H1 (cell line): Measurements from ENCODE around the gene TMOD4. TPM values are rescaled to one million over a fixed set of nuclear protein-coding genes. Genes with fewer than 3 reads are reported as not detected.

Experiments used
- CTCF ChIA-PET: fragments of 300-600 bp; sonication (Branson Sonifier 250); formaldehyde crosslinking; loops from one replicate; lab custom pipeline; 2021; ENCODE audit not compliant: partially characterized antibody; lab: Charles Lee
- POLR2A ChIA-PET: fragments of 300-600 bp; sonication (Branson Sonifier 250); formaldehyde crosslinking; loops from one replicate; lab custom pipeline; 2021; ENCODE audit warnings: inconsistent platforms; ENCODE audit not compliant: partially characterized antibody; lab: Charles Lee
- DNase-seq, 2 experiments: peaks; one replicate each; pipeline versions ENCODE4 v3.0.0 to v3.0.0-alpha.2; 2010 to 2022; ENCODE audit warnings: low spot score in 2 of 2, low read depth in 1 of 2, mixed read lengths in 1 of 2
- FAIRE-seq: peaks from 2 replicates; lab custom pipeline; 2011; peaks lifted over from hg19 to GRCh38; lab: Jason Lieb, UNC
- H2AFZ ChIP-seq: 2 replicates; pipeline ENCODE4 v1.8.1; 2012; ENCODE audit warnings: low read length, inconsistent platforms
- H2AK5ac ChIP-seq: 2 replicates; pipeline ENCODE4 v1.6.1; 2013; ENCODE audit warnings: low read depth, low read length
- H2BK120ac ChIP-seq: replicated peaks from 2 replicates; pipeline ENCODE3; 2013; ENCODE audit warnings: low read depth, low read length, inconsistent platforms
- H2BK12ac ChIP-seq: 2 replicates; pipeline ENCODE4 v1.6.1; 2013; ENCODE audit warnings: low read depth, low read length
- H2BK15ac ChIP-seq: 2 replicates; pipeline ENCODE4 v1.6.1; 2013; ENCODE audit warnings: low read length
- H2BK20ac ChIP-seq: 2 replicates; pipeline ENCODE4 v1.6.1; 2013; ENCODE audit warnings: low read length
- H2BK5ac ChIP-seq: 2 replicates; pipeline ENCODE4 v1.6.1; 2013; ENCODE audit warnings: low read depth, low read length
- H3K14ac ChIP-seq: 2 replicates; pipeline ENCODE4 v1.6.1; 2013; ENCODE audit warnings: inconsistent platforms; ENCODE audit not compliant: insufficient read length
- H3K18ac ChIP-seq: 2 replicates; pipeline ENCODE4 v1.6.1; 2013; ENCODE audit warnings: low read length; ENCODE audit errors: extremely low read depth
- H3K23ac ChIP-seq: 2 replicates; pipeline ENCODE4 v1.6.1; 2013; ENCODE audit warnings: inconsistent platforms; ENCODE audit not compliant: insufficient read length
- H3K23me2 ChIP-seq: 2 replicates; pipeline ENCODE4 v1.6.1; 2013; ENCODE audit warnings: low read depth, low read length
- H3K27ac ChIP-seq: 2 replicates; pipeline ENCODE4 v1.6.1; 2011; ENCODE audit warnings: low read depth, low read length, inconsistent platforms
- H3K27me3 ChIP-seq, 4 experiments: replicated peaks in 1 of 4; 1 replicate in 1 of 4; 2 replicates in 3 of 4; pipeline versions ENCODE4 v1.6.1 to v1.8.1; 2011 to 2013; ENCODE audit warnings: low read length in 3 of 4, mild to moderate bottlenecking in 3 of 4, inconsistent platforms in 2 of 4, mixed read lengths in 2 of 4, moderate library complexity in 1 of 4; ENCODE audit not compliant: control insufficient read depth in 3 of 4, insufficient read depth in 3 of 4; ENCODE audit errors: extremely low read depth in 1 of 4
- H3K36me3 ChIP-seq, 4 experiments: 2 replicates each; pipeline versions ENCODE4 v1.6.1 to v1.8.1; 2011 to 2013; ENCODE audit warnings: mild to moderate bottlenecking in 4 of 4, low read length in 3 of 4, moderate library complexity in 2 of 4, control low read depth in 1 of 4, inconsistent platforms in 1 of 4; ENCODE audit not compliant: insufficient read depth in 4 of 4, control insufficient read depth in 2 of 4
- H3K4ac ChIP-seq: replicated peaks from 2 replicates; pipeline ENCODE3; 2013; ENCODE audit warnings: low read length, low read depth, mixed read lengths, inconsistent platforms; ENCODE audit not compliant: insufficient read length
- H3K4me1 ChIP-seq, 4 experiments: replicated peaks in 1 of 4; 1 replicate in 1 of 4; 2 replicates in 3 of 4; pipeline versions ENCODE4 v1.6.1 to v1.8.1; 2011 to 2013; ENCODE audit warnings: low read length in 3 of 4, inconsistent platforms in 2 of 4, mixed read lengths in 1 of 4; ENCODE audit not compliant: insufficient read depth in 4 of 4, control insufficient read depth in 3 of 4
- H3K4me2 ChIP-seq, 2 experiments: 2 replicates each; pipeline versions ENCODE4 v1.6.1 to v1.8.1; 2011 to 2013; ENCODE audit warnings: low read depth in 2 of 2, low read length in 2 of 2, control low read depth in 1 of 2, inconsistent platforms in 1 of 2, mild to moderate bottlenecking in 1 of 2; ENCODE audit not compliant: insufficient read depth in 1 of 2
- H3K4me3 ChIP-seq, 4 experiments: fragments of 200-600, 300-600 bp in 1 of 4; sonication (generic), shearing (Covaris generic), sonication (Bioruptor Twin) in 1 of 4; 2 replicates each; pipeline versions ENCODE4 v1.5.1 to v1.8.1; 2011 to 2016; ENCODE audit warnings: low read length in 4 of 4, low read depth in 3 of 4, control low read depth in 2 of 4, inconsistent platforms in 2 of 4, mild to moderate bottlenecking in 2 of 4, mixed read lengths in 1 of 4, moderate library complexity in 1 of 4; ENCODE audit not compliant: insufficient read depth in 2 of 4; ENCODE audit errors: extremely low read depth in 1 of 4
- H3K56ac ChIP-seq: replicated peaks from 2 replicates; pipeline ENCODE3; 2013; ENCODE audit warnings: low read depth, mild to moderate bottlenecking, mixed read lengths, low read length, inconsistent platforms; ENCODE audit not compliant: insufficient read length
- H3K79me1 ChIP-seq: 2 replicates; pipeline ENCODE4 v1.6.1; 2013; ENCODE audit warnings: low read depth, low read length, control low read depth
- H3K79me2 ChIP-seq, 2 experiments: 2 replicates each; pipeline versions ENCODE4 v1.6.1 to v1.8.1; 2012 to 2013; ENCODE audit warnings: low read length in 2 of 2, mild to moderate bottlenecking in 2 of 2, inconsistent platforms in 1 of 2; ENCODE audit not compliant: insufficient read depth in 2 of 2, control insufficient read depth in 1 of 2
- H3K9ac ChIP-seq, 4 experiments: replicated peaks in 1 of 4; 1 replicate in 1 of 4; 2 replicates in 3 of 4; pipeline versions ENCODE4 v1.6.1 to v1.8.1; 2011 to 2013; ENCODE audit warnings: low read depth in 3 of 4, low read length in 3 of 4, control low read depth in 2 of 4, mild to moderate bottlenecking in 2 of 4, moderate library complexity in 2 of 4, inconsistent platforms in 1 of 4; ENCODE audit errors: extremely low read depth in 1 of 4
- H3K9me3 ChIP-seq, 2 experiments: 2 replicates each; pipeline versions ENCODE4 v1.6.1 to v1.8.1; 2012 to 2013; ENCODE audit warnings: mild to moderate bottlenecking in 2 of 2, moderate library complexity in 2 of 2, control low read depth in 1 of 2, inconsistent platforms in 1 of 2, low read depth in 1 of 2, low read length in 1 of 2, mixed read lengths in 1 of 2; ENCODE audit not compliant: insufficient read depth in 2 of 2
- H4K20me1 ChIP-seq, 2 experiments: replicated peaks in 1 of 2; 2 replicates each; pipeline versions ENCODE3 to v1.8.1; 2011 to 2013; ENCODE audit warnings: inconsistent platforms in 2 of 2, low read length in 2 of 2, mild to moderate bottlenecking in 1 of 2; ENCODE audit not compliant: insufficient read depth in 2 of 2, control insufficient read depth in 1 of 2
- H4K5ac ChIP-seq: 2 replicates; pipeline ENCODE4 v1.6.1; 2013; ENCODE audit warnings: low read length, low read depth, mixed read lengths, inconsistent platforms; ENCODE audit not compliant: insufficient read length
- H4K8ac ChIP-seq: 2 replicates; pipeline ENCODE4 v1.8.0; 2013; ENCODE audit warnings: mild to moderate bottlenecking, moderate library complexity, low read length, inconsistent platforms; ENCODE audit not compliant: insufficient read depth; ENCODE audit errors: extremely low read depth
- H4K91ac ChIP-seq: replicated peaks from 2 replicates; pipeline ENCODE3; 2013; ENCODE audit warnings: low read length, mixed read lengths, inconsistent platforms; ENCODE audit not compliant: insufficient read length
- BACH1 ChIP-seq: IDR thresholded peaks from 2 replicates; pipeline ENCODE4 v1.6.1; 2012; ENCODE audit warnings: low read length, improper control_type of control experiment
- CEBPB ChIP-seq: IDR thresholded peaks from 2 replicates; pipeline ENCODE4 v1.6.1; 2012; ENCODE audit warnings: low read depth, low read length
- EP300 ChIP-seq, 2 experiments: IDR thresholded peaks; 1 replicate in 1 of 2; 2 replicates in 1 of 2; pipeline ENCODE4 v1.6.1; 2011 to 2012; ENCODE audit warnings: low read depth in 2 of 2, low read length in 2 of 2, mild to moderate bottlenecking in 2 of 2, borderline replicate concordance in 1 of 2, inconsistent platforms in 1 of 2, moderate library complexity in 1 of 2
- FOSL1 ChIP-seq: IDR thresholded peaks from 2 replicates; pipeline ENCODE4 v1.6.1; 2011; ENCODE audit warnings: mild to moderate bottlenecking, low read depth, low read length, moderate library complexity; ENCODE audit not compliant: insufficient read depth
- JUN ChIP-seq: IDR thresholded peaks from 2 replicates; pipeline ENCODE4 v1.6.1; 2011; ENCODE audit warnings: low read depth, mild to moderate bottlenecking, improper control_type of control experiment, low read length
- KDM4A ChIP-seq: IDR thresholded peaks from one replicate; pipeline ENCODE4 v1.7.1; 2012; ENCODE audit warnings: low read depth, mild to moderate bottlenecking, moderate library complexity, low read length, inconsistent platforms; ENCODE audit not compliant: severe bottlenecking
- KDM5A ChIP-seq: fragments of 200-600 bp; IDR thresholded peaks from 2 replicates; pipeline ENCODE4 v1.7.1; 2012; ENCODE audit warnings: mild to moderate bottlenecking, low read length, inconsistent platforms, mixed read lengths
- POU5F1 ChIP-seq: IDR thresholded peaks from 2 replicates; pipeline ENCODE4 v1.6.1; 2011; ENCODE audit warnings: low read depth, mild to moderate bottlenecking, low read length, moderate library complexity
- RAD21 ChIP-seq, 2 experiments: IDR thresholded peaks in 1 of 2; conservative IDR thresholded peaks in 1 of 2; 2 replicates each; pipeline ENCODE4 v1.6.1; 2011; ENCODE audit warnings: low read depth in 2 of 2, low read length in 2 of 2, improper control_type of control experiment in 1 of 2, inconsistent platforms in 1 of 2, mild to moderate bottlenecking in 1 of 2, moderate library complexity in 1 of 2
- RBBP5 ChIP-seq: IDR thresholded peaks from 2 replicates; pipeline ENCODE4 v1.7.1; 2012; ENCODE audit warnings: low read depth, mild to moderate bottlenecking, inconsistent platforms, low read length, moderate library complexity, borderline replicate concordance
- RNF2 ChIP-seq: fragments of 200-900, 300-1000 bp; sonication (generic); IDR thresholded peaks from 2 replicates; pipeline ENCODE4 v1.7.1; 2016; ENCODE audit warnings: borderline replicate concordance, low read depth, mild to moderate bottlenecking, antibody characterized with exemption, low read length; ENCODE audit not compliant: poor library complexity, severe bottlenecking; ENCODE audit errors: missing control alignments
- RXRA ChIP-seq: IDR thresholded peaks from 2 replicates; pipeline ENCODE4 v1.6.1; 2011; ENCODE audit warnings: low read depth, mild to moderate bottlenecking, low read length, moderate library complexity; ENCODE audit not compliant: insufficient read depth
- WGBS, 2 experiments: shearing (Covaris generic) in 1 of 2; methylation state at CpG; one replicate each; pipeline versions ENCODE4 v1.1.6 to v1.1.7; 2013 to 2015; ENCODE audit warnings: low lambda C conversion rate in 2 of 2, mixed read lengths in 2 of 2, inconsistent platforms in 1 of 2, low coverage in 1 of 2, missing lambda C conversion rate in 1 of 2; ENCODE audit not compliant: insufficient replicate concordance in 2 of 2, insufficient coverage in 1 of 2, insufficient read length in 1 of 2; ENCODE audit errors: extremely low coverage in 1 of 2, missing lambda C conversion rate in 1 of 2; 5-methylcytosine and 5-hydroxymethylcytosine counted together
- polyA plus RNA-seq, 7 experiments: library from polyadenylated mRNA; depleted of rRNA in 3 of 7; stranded (reverse) in 5 of 7; unstranded in 2 of 7; fragments of >200 nt in 5 of 7; fragments of 200-250 nt in 2 of 7; gene quantifications; 1 replicate in 5 of 7; 2 replicates in 1 of 7; 4 replicates in 1 of 7; pipeline versions ENCODE4 v1.2.1 to v1.2.3, GENCODE V29; 2011 to 2013; ENCODE audit warnings: missing spikeins in 2 of 7, mixed read lengths in 2 of 7
- total RNA-seq: library from RNA; stranded (reverse); fragmentation: NEBNext Ultra II Directional; extraction: Animal tissue kit (Norgen Biotek cat#: 25700); gene quantifications from 2 replicates; pipeline ENCODE4 v1.2.1, GENCODE V29; 2021

The TMOD4 gene
- total and polyA plus RNA-seq, 2 of the 8 experiments (the other 6 are each of a cell fraction or from before 2014, with no cell fraction given), result 0.42 TPM; not detected in 1

- no peaks in the 10 kb centered on the region for H3K79me2 ChIP-seq
- H4K91ac ChIP-seq, result no peak overlapping the region
- DNase-seq (no peak), FAIRE-seq (no peak)
- peaks cover 0 to 17% (median 8%) of the 10 kb centered on the region in 4 experiments; a peak in 5 of 7 replicates for H3K27me3 ChIP-seq
- peaks cover 5% of the 10 kb centered on the region; the same call in 1 of the 2 replicates for H3K79me1 ChIP-seq
- H2BK5ac ChIP-seq, result peak overlapping the region; percentile 47; the same call in 1 of the 2 replicates
- H4K8ac ChIP-seq, result no peak overlapping the region
- H2BK20ac ChIP-seq, result peak overlapping the region; percentile 23; the same call in 1 of the 2 replicates
- H3K4ac ChIP-seq, result no peak overlapping the region
- no peak overlapping the region for H3K27ac ChIP-seq
- ChIA-PET CTCF (interaction anchor here (1.0 to 4.7 kb wide), 6 partner anchors 11 to 78 kb away, joined by 3 to 54 read pairs (median 12); partner anchors contain the start of gene TNFAIP8L2), POLR2A (interaction anchor here (0.8 to 10.7 kb wide), 6 partner anchors 12 to 184 kb away, joined by 3 to 124 read pairs (median 6); partner anchors contain the start of genes LYSMD1, MLLT11, SCNM1 and TNFAIP8L2)
- H3K4me3 ChIP-seq, result peak overlapping the region in 1 of 4 experiments; percentile 85; a peak in 1 of 8 replicates
- no peak overlapping the region for H3K56ac ChIP-seq
- H4K20me1 ChIP-seq, result no peaks in the 10 kb centered on the region
- H3K36me3 ChIP-seq, result peaks cover 0 to 4% (median 0%) of the 10 kb centered on the region in 4 experiments; a peak in 3 of 8 replicates
- H2BK12ac ChIP-seq, result peak overlapping the region; percentile 51; the same call in 1 of the 2 replicates
- 0 out of 7 replicates have a peak overlapping the region, but pooled peaks of 1 of the 4 experiments have one; percentile 42 for H3K9ac ChIP-seq
- no peak overlapping the region for H2AFZ ChIP-seq
- H2BK15ac ChIP-seq, result 0 out of 2 replicates have a peak overlapping the region, but pooled peaks have one; percentile 25
- H3K18ac ChIP-seq, result peak overlapping the region; percentile 17; the same call in 1 of the 2 replicates
- peak overlapping the region; percentile 98 to 100 for H3K4me2 ChIP-seq
- no peak overlapping the region for H3K14ac ChIP-seq
- H2AK5ac ChIP-seq, result no peak overlapping the region
- H3K4me1 ChIP-seq, result peaks cover 15 to 31% (median 21%) of the 10 kb centered on the region in 4 experiments
- H2BK120ac ChIP-seq, result no peak overlapping the region
- peaks cover 16% of the 10 kb centered on the region for H3K23me2 ChIP-seq
- H3K23ac ChIP-seq, result no peak overlapping the region
- H4K5ac ChIP-seq, result no peak overlapping the region
- no peaks in the 10 kb centered on the region for H3K9me3 ChIP-seq
- 35% methylated on average over 5 of the region's 5 CpGs; no CpG with 5 or more reads in 1 of the 2 experiments for WGBS, 2 experiments
- TF ChIP-seq RNF2 (no peak), POU5F1 (no peak), KDM4A (no peak), CEBPB (no peak), FOSL1 (no peak), KDM5A (no peak), RBBP5 (no peak), RXRA (no peak), EP300 (IDR thresholded peaks at IDR 0.05; ENCODE audit: borderline replicate concordance in 1 of 2, low read depth in 2 of 2, low read length in 2 of 2) (no peak), RAD21 (IDR thresholded peaks at IDR 0.05 in 1 of 2, conservative IDR thresholded peaks at IDR 0.05 in 1 of 2; ENCODE audit: low read depth in 2 of 2, low read length in 2 of 2) (no peak), JUN (no peak), BACH1 (no peak)
These were observed 31.8 kb downstream of the TMOD4 start for GRCh38 chr1:151143986-151144385.
